GM20000 (cell line): ENCODE measurements around the gene CORO2A.

Source experiments
- DNase-seq: peaks from one replicate; pipeline ENCODE4 v3.0.0; 2012; ENCODE audit warnings: low spot score
- TF ChIP-seq, protein P1 (sequence below): IDR thresholded peaks from 2 replicates; pipeline ENCODE4 v1.5.1; 2012; ENCODE audit warnings: mild to moderate bottlenecking, control low read depth; ENCODE audit errors: extremely low read depth, missing control alignments

CORO2A gene

DNA sequence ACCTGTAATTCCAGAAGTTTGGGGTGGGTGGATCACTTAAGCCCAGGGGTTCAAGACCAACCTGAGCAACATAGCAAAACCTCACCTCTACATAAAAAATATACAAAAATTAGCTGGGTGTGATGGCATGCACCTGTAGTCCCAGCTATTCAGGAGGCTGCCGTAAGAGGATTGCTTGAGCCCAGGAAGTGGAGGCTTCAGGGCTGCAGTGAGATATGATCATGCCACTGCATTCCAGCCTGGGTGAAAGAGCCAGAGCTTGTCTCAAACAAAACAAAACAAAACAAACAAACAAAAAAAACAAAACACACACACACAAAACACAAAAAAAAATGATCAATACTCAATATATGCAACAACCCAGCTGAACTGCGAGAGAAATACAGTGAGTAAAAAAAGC lies 44.0 kb downstream of the CORO2A start:
- TF ChIP-seq, protein P1, sequence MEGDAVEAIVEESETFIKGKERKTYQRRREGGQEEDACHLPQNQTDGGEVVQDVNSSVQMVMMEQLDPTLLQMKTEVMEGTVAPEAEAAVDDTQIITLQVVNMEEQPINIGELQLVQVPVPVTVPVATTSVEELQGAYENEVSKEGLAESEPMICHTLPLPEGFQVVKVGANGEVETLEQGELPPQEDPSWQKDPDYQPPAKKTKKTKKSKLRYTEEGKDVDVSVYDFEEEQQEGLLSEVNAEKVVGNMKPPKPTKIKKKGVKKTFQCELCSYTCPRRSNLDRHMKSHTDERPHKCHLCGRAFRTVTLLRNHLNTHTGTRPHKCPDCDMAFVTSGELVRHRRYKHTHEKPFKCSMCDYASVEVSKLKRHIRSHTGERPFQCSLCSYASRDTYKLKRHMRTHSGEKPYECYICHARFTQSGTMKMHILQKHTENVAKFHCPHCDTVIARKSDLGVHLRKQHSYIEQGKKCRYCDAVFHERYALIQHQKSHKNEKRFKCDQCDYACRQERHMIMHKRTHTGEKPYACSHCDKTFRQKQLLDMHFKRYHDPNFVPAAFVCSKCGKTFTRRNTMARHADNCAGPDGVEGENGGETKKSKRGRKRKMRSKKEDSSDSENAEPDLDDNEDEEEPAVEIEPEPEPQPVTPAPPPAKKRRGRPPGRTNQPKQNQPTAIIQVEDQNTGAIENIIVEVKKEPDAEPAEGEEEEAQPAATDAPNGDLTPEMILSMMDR = no peak
- no peak for DNase-seq

DNA sequence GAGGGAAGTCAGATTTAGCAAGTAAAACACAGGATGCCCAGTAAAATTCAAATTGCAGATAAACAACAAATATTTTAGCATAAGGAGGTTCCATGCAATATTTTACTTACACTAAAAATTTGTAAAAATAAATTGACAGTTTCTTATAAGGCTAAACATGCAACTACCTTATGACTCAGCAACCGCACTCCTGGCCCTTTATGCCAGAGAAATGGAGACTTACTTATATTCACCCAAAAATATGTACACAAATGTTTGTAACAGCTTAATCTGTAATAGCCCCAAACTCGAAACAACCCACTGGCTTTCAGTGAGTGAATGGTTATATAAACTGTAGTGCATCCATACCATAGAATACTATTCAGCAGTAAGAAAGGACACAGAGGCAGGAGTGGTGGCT lies 44.9 kb downstream of the CORO2A start:
- DNase-seq = no peak

DNA sequence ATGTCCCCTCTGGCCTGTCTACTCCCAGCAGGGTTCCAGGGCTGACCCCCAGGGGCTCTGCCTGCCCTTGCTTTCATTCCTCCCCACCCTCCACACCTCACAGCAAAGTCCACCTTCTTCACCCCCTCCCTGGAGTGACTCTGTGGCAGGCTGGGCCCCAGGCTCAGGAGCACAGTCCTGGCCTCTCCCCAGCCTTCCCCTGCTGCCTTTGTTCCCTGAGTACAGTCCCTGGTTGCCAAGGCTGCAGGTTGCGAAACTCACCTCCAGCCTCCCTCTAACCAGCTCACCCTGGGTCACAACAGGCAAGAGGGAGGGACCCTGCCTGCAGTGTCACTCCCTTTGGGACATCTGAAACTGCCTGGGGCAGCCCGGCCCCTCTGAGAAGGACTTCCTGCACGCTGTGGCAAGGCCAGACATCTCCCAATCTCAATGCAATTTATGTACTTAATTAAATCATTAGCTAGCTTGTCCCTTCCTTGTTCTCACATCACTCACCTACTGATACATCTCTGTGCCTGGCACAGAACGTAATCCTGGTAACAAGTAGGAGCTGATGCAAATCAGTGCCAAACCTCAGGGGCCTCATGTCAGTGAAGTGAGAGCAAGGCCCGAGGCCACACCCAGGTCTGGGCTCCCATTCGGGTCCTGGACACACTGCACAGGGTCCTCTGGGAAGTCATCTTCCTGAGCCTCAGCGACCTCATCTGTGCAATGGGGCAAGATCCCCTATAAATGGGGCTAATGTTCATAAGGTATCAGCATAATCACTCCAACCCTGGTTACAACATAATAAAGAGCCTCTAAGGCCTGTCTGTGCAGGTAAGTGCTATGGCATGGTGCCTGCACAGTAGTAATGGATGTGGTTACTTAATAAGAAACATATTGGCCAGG lies 46.1 kb downstream of the CORO2A start:
- peak; percentile 54 for DNase-seq
- TF ChIP-seq, protein P1 = no peak

More for the DNA sequence above, 44.9 kb downstream of the CORO2A start:
- TF ChIP-seq, protein P1 = no peak

DNA sequence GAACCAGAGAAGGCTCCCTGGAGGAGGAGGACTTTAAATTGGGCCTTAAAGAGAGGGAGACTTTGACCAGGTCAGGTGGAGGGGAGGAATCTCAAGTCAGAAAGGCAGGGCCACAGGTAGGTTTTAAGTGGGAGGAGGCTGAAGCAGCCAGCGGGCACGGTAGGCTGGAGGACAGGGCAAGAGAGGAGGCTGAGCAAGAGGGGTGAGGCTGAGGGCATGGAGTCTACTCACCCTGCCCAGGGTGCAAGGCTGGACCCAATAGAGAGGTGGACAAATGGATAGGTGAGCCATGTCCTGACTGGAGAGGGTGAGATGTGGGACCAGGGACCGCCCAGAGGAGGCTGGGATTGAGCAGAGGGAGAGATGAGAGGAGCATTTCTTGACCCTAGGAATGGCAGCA lies 47.8 kb downstream of the CORO2A start:
- TF ChIP-seq, protein P1 = no peak

DNA sequence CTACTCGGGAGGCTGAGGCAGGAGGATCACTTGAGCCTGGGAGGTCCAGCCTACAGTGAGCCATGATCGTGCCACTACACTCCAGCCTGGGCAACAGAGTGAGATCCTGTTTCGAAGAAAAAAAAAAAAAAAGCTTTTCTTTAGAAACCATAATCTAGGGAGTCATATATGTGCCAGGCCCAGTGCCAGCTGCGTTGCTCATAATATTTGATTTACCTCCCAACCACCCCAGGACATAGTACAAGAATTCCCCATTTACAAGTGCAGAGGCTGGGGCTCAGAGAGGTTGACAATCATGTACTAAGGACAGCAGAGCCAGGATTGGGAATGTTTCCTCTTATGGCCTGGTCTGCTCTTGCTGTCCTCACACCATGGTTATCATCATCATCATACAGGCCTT lies 48.4 kb downstream of the CORO2A start:
- TF ChIP-seq, protein P1 = no peak
- no peak for DNase-seq

More for the DNA sequence above, 47.8 kb downstream of the CORO2A start:
- DNase-seq = no peak

DNA sequence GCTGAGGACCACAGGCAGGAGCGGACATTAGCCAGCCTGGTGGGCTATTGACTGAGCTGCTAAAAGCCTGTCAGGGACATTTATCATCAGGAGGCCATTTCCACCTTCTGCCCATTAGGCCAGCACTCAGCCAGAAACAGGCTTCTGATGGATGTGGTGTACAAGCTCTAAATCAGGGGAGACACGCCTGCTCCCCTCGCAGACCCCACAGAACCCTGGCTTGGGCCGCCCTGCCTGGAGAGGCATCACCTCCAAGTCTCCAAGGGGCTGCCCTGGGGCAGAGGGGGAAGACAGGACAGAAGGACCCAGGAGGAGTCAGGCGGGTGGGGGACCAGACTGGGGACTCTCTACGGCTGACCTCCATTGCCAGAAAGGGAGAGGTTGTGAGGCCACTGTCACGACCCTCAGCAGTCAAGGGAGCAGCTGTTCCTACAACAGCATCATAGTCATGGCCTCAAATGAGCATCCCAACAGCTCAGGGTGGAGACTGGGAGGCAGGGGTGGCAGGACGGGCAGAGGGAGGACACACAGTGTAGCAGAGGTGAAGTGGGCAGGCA lies 49.4 kb downstream of the CORO2A start:
- no peak for DNase-seq

More for the DNA sequence above, 49.4 kb downstream of the CORO2A start:
- TF ChIP-seq, protein P1 = no peak
